Lung (tissue), 12 donors: ENCODE data around the gene ZNF516. TPM values are rescaled to one million over a fixed set of nuclear protein-coding genes. Genes with fewer than 3 reads are reported as not detected.
A peak's percentile ranks its signal among the peaks of the same experiment; 100 is the strongest.
"Not testable (repeated sequence)": the region's sequence is repeated elsewhere in the genome, so short reads cannot be mapped to it uniquely, and the experiment has no call there.

Experiments
- ATAC-seq: fragments of 200-7000 bp; cut with Tn5 transposase; one replicate; pipeline ENCODE4 v1.9.1; 2020; ENCODE audit warnings: moderate number of reproducible peaks; ENCODE audit not compliant: insufficient read depth, low FRiP score
- DNase-seq, 3 donors: peaks; one replicate each; pipeline ENCODE4 v3.0.0-alpha.2; 2013 to 2017
- H3K27ac ChIP-seq, 2 donors: one replicate each; pipeline ENCODE4 v1.5.1; 2013; ENCODE audit warnings: mild to moderate bottlenecking in 2 of 2, moderate library complexity in 2 of 2, control low read depth in 1 of 2, inconsistent platforms in 1 of 2, low read depth in 1 of 2, low read length in 1 of 2
- H3K27me3 ChIP-seq, 3 donors: one replicate each; pipeline ENCODE4 v1.5.1; 2013; ENCODE audit warnings: low read length in 2 of 3; ENCODE audit not compliant: control insufficient read depth in 3 of 3, insufficient read depth in 3 of 3
- H3K36me3 ChIP-seq, 4 donors: one replicate each; pipeline ENCODE4 v1.5.1; 2013; ENCODE audit warnings: low read length in 4 of 4, mild to moderate bottlenecking in 1 of 4, moderate library complexity in 1 of 4; ENCODE audit not compliant: control insufficient read depth in 4 of 4, insufficient read depth in 4 of 4
- H3K4me1 ChIP-seq, 5 donors: one replicate each; pipeline ENCODE4 v1.5.1; 2013; ENCODE audit warnings: low read length in 5 of 5, mild to moderate bottlenecking in 2 of 5, moderate library complexity in 1 of 5; ENCODE audit not compliant: control insufficient read depth in 5 of 5, insufficient read depth in 5 of 5
- H3K4me3 ChIP-seq: one replicate; pipeline ENCODE4 v1.5.1; 2013; ENCODE audit warnings: mild to moderate bottlenecking, control low read depth, moderate library complexity
- H3K9ac ChIP-seq, 2 donors: one replicate each; pipeline ENCODE4 v1.5.1; 2013; ENCODE audit warnings: low read length in 2 of 2, control low read depth in 1 of 2; ENCODE audit not compliant: insufficient read depth in 1 of 2
- H3K9me3 ChIP-seq, 4 donors: one replicate each; pipeline ENCODE4 v1.5.1; 2013; ENCODE audit warnings: low read length in 3 of 4, mild to moderate bottlenecking in 1 of 4, moderate library complexity in 1 of 4; ENCODE audit not compliant: control insufficient read depth in 4 of 4, insufficient read depth in 3 of 4
- WGBS, 2 donors: extraction: QIAGEN DNeasy Blood & Tissue Kit; methylation state at CpG; one replicate each; pipeline ENCODE4 v1.1.7; 2013; 5-methylcytosine and 5-hydroxymethylcytosine counted together
- polyA plus RNA-seq, 2 donors: library from polyadenylated mRNA; stranded (reverse); fragments of 200-250 nt; gene quantifications; one replicate each; pipeline ENCODE4 v1.2.1, GENCODE V29; 2013
- total RNA-seq, 2 donors: library from RNA; depleted of rRNA in 1 of 2; stranded (reverse); fragments of >200 nt in 1 of 2; gene quantifications; one replicate each; pipeline ENCODE4 v1.2.1, GENCODE V29; 2014 to 2021
- TF ChIP-seq, protein P1 (sequence below): IDR thresholded peaks from 2 replicates; pipeline ENCODE4 v1.5.1; 2012; ENCODE audit warnings: mild to moderate bottlenecking; ENCODE audit errors: control extremely low read depth, extremely low read depth
- donor health status: control.
- donor health status: control.
- donor health status: Bipolar disorder and iron deficiency.
- donor health status: healthy.
- donor health status: DM: yes; HTN: yes; CAD: no.

ZNF516 gene
- total and polyA plus RNA-seq, 4 donors = 7.7 to 45.4 (median 26.4) TPM

GRCh38 chr18:76476665-76477561, 18.1 kb downstream of the ZNF516 start:
- H3K9me3 ChIP-seq = no peaks in the 10 kb centered on the region
- WGBS, 2 donors = 21 to 35% methylated on average over 16 of the region's 16 CpGs
- H3K27ac ChIP-seq = peak overlapping the region; percentile 3 to 76
- H3K9ac ChIP-seq = no peak overlapping the region
- ATAC-seq = peak; percentile 56
- DNase-seq = peak in 2 of 3 donors; percentile 69 to 73
- no peaks in the 10 kb centered on the region for H3K27me3 ChIP-seq
- no peak overlapping the region for H3K4me3 ChIP-seq
- H3K4me1 ChIP-seq = peaks cover 4 to 21% (median 9%) of the 10 kb centered on the region in 5 donors
- peaks cover 0 to 4% (median 0%) of the 10 kb centered on the region in 4 donors for H3K36me3 ChIP-seq
- TF ChIP-seq, protein P1, sequence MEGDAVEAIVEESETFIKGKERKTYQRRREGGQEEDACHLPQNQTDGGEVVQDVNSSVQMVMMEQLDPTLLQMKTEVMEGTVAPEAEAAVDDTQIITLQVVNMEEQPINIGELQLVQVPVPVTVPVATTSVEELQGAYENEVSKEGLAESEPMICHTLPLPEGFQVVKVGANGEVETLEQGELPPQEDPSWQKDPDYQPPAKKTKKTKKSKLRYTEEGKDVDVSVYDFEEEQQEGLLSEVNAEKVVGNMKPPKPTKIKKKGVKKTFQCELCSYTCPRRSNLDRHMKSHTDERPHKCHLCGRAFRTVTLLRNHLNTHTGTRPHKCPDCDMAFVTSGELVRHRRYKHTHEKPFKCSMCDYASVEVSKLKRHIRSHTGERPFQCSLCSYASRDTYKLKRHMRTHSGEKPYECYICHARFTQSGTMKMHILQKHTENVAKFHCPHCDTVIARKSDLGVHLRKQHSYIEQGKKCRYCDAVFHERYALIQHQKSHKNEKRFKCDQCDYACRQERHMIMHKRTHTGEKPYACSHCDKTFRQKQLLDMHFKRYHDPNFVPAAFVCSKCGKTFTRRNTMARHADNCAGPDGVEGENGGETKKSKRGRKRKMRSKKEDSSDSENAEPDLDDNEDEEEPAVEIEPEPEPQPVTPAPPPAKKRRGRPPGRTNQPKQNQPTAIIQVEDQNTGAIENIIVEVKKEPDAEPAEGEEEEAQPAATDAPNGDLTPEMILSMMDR = no peak

GRCh38 chr18:76475450-76476194, 19.4 kb downstream of the ZNF516 start:
- Histone ChIP-seq H3K9me3 (no peaks in the 10 kb centered on the region), H3K4me3 (no peak overlapping the region), H3K36me3 (peaks cover 0 to 4% (median 0%) of the 10 kb centered on the region in 4 donors), H3K9ac (no peak overlapping the region), H3K27me3 (no peaks in the 10 kb centered on the region), H3K4me1 (peaks cover 4 to 21% (median 10%) of the 10 kb centered on the region in 5 donors), H3K27ac (no peak overlapping the region)
- WGBS, 2 donors = 49 to 67% methylated on average over 12 of the region's 12 CpGs
- TF ChIP-seq, protein P1 = no peak
- DNase-seq (no peak), ATAC-seq (no peak)

DNA sequence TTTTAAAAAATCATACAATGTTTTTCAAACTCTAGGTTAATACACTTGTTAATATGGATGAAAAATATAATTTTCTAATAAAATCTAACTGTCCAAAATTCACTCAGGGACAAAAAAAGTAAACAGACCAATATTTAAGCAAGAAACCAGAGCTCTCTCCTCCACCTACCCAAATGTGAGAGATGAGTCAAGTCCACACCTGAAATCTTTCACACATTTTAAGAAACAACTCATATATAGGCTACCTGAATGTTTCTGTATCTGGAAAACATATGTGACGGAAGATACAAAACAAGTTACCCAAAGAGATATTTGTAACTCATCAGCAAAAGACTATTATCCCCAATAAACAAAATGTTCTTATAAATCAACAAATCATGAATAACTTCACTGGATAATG, 20.2 kb downstream of the ZNF516 start:
- Histone ChIP-seq H3K4me3 (no peak overlapping the region), H3K9me3 (no peaks in the 10 kb centered on the region), H3K36me3 (peaks cover 0 to 4% (median 0%) of the 10 kb centered on the region in 4 donors), H3K9ac (no peak overlapping the region), H3K4me1 (peaks cover 4 to 27% (median 10%) of the 10 kb centered on the region in 5 donors), H3K27ac (no peak overlapping the region), H3K27me3 (no peaks in the 10 kb centered on the region)
- ATAC-seq (no peak), DNase-seq (no peak)
- WGBS, 2 donors = 88 to 89% methylated on average over 1 of the region's 1 CpG
- TF ChIP-seq, protein P1 = no peak

DNA sequence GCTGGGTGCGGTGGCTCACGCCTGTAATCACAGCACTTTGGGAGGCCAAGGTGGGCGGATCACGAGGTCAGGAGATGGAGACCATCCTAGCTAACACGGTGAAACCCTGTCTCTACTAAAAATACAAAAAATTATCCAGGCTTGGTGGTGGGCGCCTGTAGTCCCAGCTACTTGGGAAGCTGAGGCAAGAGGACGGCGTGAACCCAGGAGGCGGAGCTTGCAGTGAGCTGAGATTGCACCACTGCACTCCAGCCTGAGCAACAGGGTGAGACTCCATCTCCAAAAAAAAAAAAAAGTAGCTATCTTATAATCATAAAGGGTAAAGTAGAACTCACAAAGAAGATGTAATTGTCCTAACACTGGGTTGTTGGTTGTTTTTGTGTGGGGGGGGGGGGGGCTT, 21.5 kb downstream of the ZNF516 start:
- WGBS, 2 donors = 74 to 91% methylated on average over 9 of the region's 9 CpGs
- H3K27ac ChIP-seq, ATAC-seq, H3K27me3 ChIP-seq, H3K4me3 ChIP-seq, DNase-seq, H3K9me3 ChIP-seq, H3K36me3 ChIP-seq, H3K9ac ChIP-seq: not testable (repeated sequence)
- H3K4me1 ChIP-seq = peaks cover 4 to 28% (median 9%) of the 10 kb centered on the region in 5 donors
